Breast epithelium (tissue), 3 donors: Measurements from ENCODE around the gene FAM131C. TPM values are rescaled to one million over a fixed set of nuclear protein-coding genes. Genes with fewer than 3 reads are reported as not detected.

Experiments
- total RNA-seq, 3 donors: library from RNA; depleted of rRNA; stranded (reverse); fragments of >200 nt; gene quantifications; one replicate each; pipeline ENCODE4 v1.1.0, GENCODE V29; 2016

FAM131C gene
- total RNA-seq, 3 donors from 2014 or later = not detected

Other genes with a start within 250 kb of the FAM131C start
- gene SPEN, start 225.9 kb downstream of the FAM131C start, total RNA-seq = 10 to 100 TPM; 46.9 to 56.6 (median 51.2) TPM
- 10 to 100 TPM; 21.9 to 40.3 (median 38.5) TPM for gene ZBTB17, start 97.5 kb downstream of the FAM131C start, total RNA-seq
- 1 to 10 TPM in 2 of 3 donors, not detected in 1; 1.3 to 2.9 TPM for gene SRARP, start 69.4 kb downstream of the FAM131C start, total RNA-seq
- gene HSPB7, start 55.6 kb downstream of the FAM131C start, total RNA-seq = 100 to 1,000 TPM in 1 of 3 donors, 10 to 100 TPM in 1, 1 to 10 TPM in 1; 8.8 to 183 (median 19.0) TPM
- 1 to 10 TPM in 1 of 3 donors, under 1 TPM in 2; 0.33 to 1.1 (median 0.73) TPM for gene CLCNKA, start 51.6 kb downstream of the FAM131C start, total RNA-seq
- under 1 TPM; 0.32 to 0.88 (median 0.33) TPM for gene CLCNKB, start 29.9 kb downstream of the FAM131C start, total RNA-seq
- gene EPHA2, start 82.4 kb upstream of the FAM131C start, total RNA-seq = 10 to 100 TPM in 2 of 3 donors, 1 to 10 TPM in 1; 5.8 to 18.4 (median 16.7) TPM
- 10 to 100 TPM in 2 of 3 donors, 1 to 10 TPM in 1; 7.5 to 18.0 (median 12.9) TPM for gene ARHGEF19, start 139.0 kb upstream of the FAM131C start, total RNA-seq
- 1 to 10 TPM; 4.3 to 9.5 (median 8.2) TPM for gene CPLANE2, start 163.5 kb upstream of the FAM131C start, total RNA-seq